Measurements from ENCODE around the gene APPL1. TPM values are rescaled to one million over a fixed set of nuclear protein-coding genes. Genes with fewer than 3 reads are reported as not detected.

The APPL1 gene
- total and polyA plus RNA-seq, 9 of the 15 experiments (the other 6 are each of a cell fraction or from before 2014, with no cell fraction given) = 2.8 to 12.3 (median 7.1) TPM

GRCh38 chr3:57288403-57288802 is 60.9 kb downstream of the APPL1 start (continued):
- no peak for TF ChIP-seq ZNF217 (CRISPR knock-in tag; IDR thresholded peaks at IDR 0.05)
- TF ChIP-seq CLOCK (CRISPR knock-in tag; IDR thresholded peaks at IDR 0.05; ENCODE audit: borderline replicate concordance) = no peak

- in situ Hi-C loops (cut with MboI) = no loop called here
- BruUV-seq (replicated peaks) = no TSS peak
- ChIA-PET CTCF (ENCODE audit: low intra/inter-chr PET ratio) (no interaction called here), POLR2A (no interaction called here)
- Histone ChIP-seq H3K36me3 (ENCODE audit: control insufficient read depth, insufficient read depth, low read length) (no peaks in the 10 kb centered on the region), H3K4me1 (replicated peaks in 1 of 2; ENCODE audit: control insufficient read depth in 2 of 2, insufficient read depth in 2 of 2, low read length in 2 of 2) (no peaks in the 10 kb centered on the region), H3K9me3 (replicated peaks; ENCODE audit: control insufficient read depth, insufficient read depth, low read depth, low read length) (no peaks in the 10 kb centered on the region), H3K9me1 (ENCODE audit: control insufficient read depth, insufficient read depth, low read length) (no peaks in the 10 kb centered on the region), H3K9ac (ENCODE audit: insufficient read depth in 1 of 2, low read depth in 2 of 2, low read length in 2 of 2) (no peak within 1 kb of the TSS), H3K4me2 (ENCODE audit: insufficient read depth, low read length) (no peak within 1 kb of the TSS), H3K27me3 (ENCODE audit: control insufficient read depth in 2 of 2, insufficient read depth in 2 of 2, low read length in 2 of 2) (no peaks in the 10 kb centered on the region), H2AFZ (ENCODE audit: low read depth, low read length) (no peak within 1 kb of the TSS), H3K4me3 (no peak within 1 kb of the TSS), H3K27ac (ENCODE audit: extremely low read depth, low read depth, low read length) (no peak within 1 kb of the TSS), H3K79me2 (ENCODE audit: control insufficient read depth, insufficient read depth, low read length) (no peaks in the 10 kb centered on the region), H4K20me1 (replicated peaks; ENCODE audit: control insufficient read depth, insufficient read depth, low read length) (no peaks in the 10 kb centered on the region)
- WGBS (ENCODE audit: insufficient coverage, low coverage, missing lambda C conversion rate) = 0% methylated on average over 1 of the region's 1 CpG
- intact Hi-C loops (cut with micrococcal nuclease) = no loop called here
- no peak for FAIRE-seq
- no peak for DNase-seq (ENCODE audit: extremely low read depth in 1 of 4, low spot score in 3 of 4)
- no peak for ATAC-seq
- TF ChIP-seq PURB (CRISPR knock-in tag; IDR thresholded peaks at IDR 0.05; ENCODE audit: low read depth) = no peak
- TF ChIP-seq ZNF586 (CRISPR knock-in tag; conservative IDR thresholded peaks at IDR 0.05) = no peak
- no peak for TF ChIP-seq TBP (optimal IDR thresholded peaks at IDR 0.05; ENCODE audit: low read depth, low read length)
- no peak for TF ChIP-seq GATAD2A (IDR thresholded peaks at IDR 0.05)
- TF ChIP-seq, protein P1, sequence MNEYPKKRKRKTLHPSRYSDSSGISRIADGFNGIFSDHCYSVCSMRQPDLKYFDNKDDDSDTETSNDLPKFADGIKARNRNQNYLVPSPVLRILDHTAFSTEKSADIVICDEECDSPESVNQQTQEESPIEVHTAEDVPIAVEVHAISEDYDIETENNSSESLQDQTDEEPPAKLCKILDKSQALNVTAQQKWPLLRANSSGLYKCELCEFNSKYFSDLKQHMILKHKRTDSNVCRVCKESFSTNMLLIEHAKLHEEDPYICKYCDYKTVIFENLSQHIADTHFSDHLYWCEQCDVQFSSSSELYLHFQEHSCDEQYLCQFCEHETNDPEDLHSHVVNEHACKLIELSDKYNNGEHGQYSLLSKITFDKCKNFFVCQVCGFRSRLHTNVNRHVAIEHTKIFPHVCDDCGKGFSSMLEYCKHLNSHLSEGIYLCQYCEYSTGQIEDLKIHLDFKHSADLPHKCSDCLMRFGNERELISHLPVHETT (CRISPR knock-in tag; conservative IDR thresholded peaks at IDR 0.05 in 1 of 2, IDR thresholded peaks at IDR 0.05 in 1 of 2) = no peak
- no peak for TF ChIP-seq ZNF239 (CRISPR knock-in tag; IDR thresholded peaks at IDR 0.05)
- TF ChIP-seq, protein P2, sequence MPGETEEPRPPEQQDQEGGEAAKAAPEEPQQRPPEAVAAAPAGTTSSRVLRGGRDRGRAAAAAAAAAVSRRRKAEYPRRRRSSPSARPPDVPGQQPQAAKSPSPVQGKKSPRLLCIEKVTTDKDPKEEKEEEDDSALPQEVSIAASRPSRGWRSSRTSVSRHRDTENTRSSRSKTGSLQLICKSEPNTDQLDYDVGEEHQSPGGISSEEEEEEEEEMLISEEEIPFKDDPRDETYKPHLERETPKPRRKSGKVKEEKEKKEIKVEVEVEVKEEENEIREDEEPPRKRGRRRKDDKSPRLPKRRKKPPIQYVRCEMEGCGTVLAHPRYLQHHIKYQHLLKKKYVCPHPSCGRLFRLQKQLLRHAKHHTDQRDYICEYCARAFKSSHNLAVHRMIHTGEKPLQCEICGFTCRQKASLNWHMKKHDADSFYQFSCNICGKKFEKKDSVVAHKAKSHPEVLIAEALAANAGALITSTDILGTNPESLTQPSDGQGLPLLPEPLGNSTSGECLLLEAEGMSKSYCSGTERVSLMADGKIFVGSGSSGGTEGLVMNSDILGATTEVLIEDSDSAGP (CRISPR knock-in tag; IDR thresholded peaks at IDR 0.05) = no peak
- TF ChIP-seq, protein P3, sequence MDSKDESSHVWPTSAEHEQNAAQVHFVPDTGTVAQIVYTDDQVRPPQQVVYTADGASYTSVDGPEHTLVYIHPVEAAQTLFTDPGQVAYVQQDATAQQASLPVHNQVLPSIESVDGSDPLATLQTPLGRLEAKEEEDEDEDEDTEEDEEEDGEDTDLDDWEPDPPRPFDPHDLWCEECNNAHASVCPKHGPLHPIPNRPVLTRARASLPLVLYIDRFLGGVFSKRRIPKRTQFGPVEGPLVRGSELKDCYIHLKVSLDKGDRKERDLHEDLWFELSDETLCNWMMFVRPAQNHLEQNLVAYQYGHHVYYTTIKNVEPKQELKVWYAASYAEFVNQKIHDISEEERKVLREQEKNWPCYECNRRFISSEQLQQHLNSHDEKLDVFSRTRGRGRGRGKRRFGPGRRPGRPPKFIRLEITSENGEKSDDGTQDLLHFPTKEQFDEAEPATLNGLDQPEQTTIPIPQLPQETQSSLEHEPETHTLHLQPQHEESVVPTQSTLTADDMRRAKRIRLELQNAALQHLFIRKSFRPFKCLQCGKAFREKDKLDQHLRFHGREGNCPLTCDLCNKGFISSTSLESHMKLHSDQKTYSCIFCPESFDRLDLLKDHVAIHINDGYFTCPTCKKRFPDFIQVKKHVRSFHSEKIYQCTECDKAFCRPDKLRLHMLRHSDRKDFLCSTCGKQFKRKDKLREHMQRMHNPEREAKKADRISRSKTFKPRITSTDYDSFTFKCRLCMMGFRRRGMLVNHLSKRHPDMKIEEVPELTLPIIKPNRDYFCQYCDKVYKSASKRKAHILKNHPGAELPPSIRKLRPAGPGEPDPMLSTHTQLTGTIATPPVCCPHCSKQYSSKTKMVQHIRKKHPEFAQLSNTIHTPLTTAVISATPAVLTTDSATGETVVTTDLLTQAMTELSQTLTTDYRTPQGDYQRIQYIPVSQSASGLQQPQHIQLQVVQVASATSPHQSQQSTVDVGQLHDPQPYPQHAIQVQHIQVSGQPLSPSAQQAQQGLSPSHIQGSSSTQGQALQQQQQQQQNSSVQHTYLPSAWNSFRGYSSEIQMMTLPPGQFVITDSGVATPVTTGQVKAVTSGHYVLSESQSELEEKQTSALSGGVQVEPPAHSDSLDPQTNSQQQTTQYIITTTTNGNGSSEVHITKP (IDR thresholded peaks at IDR 0.05; ENCODE audit: partially characterized antibody) = no peak
These were observed 64.8 kb downstream of the APPL1 start, which contains the start of gene ASB14 for GRCh38 chr3:57292159-57292896. Gene ASB14, minus strand, starts transcription at chr3:57292685. Its CDS starts 652 bp downstream, at chr3:57292033.

Measured in K562 (cell line).